Measurements from ENCODE around the gene EDNRB.
"Not testable (repeated sequence)": the region's sequence is repeated elsewhere in the genome, so short reads cannot be mapped to it uniquely, and the experiment has no call there.

Gene EDNRB

DNA sequence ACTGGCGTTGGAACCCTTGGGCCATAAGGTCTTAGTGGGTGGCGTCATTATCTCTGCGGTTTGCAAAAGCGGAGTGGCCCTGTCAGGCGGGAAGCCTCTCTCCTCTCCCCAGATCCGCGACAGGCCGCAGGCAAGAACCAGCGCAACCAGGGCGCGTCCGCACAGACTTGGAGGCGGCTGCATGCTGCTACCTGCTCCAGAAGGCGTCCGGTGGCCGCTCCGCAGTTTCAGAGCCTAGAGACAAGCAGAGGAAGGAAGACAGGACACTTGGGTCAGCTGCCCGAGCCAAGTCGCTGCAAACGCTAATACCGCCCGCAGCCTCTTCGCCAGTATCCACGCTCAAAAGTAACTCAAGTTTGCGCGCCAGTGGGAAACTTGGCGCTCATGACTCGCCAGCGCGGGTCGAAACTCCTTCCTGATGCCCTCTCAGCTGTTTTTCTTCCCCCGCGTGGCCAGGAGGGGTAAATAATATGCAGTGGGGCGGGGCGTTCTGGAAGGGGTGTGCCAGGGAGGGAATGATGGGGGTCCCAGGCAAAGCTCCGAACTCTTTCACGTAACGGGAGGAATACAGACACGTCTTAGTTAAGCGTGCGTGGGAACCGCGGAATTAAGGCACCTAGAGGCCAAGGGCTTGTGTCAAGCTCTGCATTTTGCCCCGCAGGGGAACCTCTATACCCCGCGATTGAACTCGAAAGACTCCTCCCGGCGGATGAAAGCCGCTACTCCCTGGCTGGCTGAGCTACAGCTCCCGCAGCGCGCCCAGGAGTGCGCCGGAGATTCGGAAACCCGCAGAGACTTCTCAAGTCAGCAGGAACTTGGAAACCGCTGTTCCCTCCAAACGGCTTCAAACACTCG, at the start of gene EDNRB:
TSS of gene EDNRB (minus strand) at position 441 of the 855 bp plus-strand sequence. CDS start at position 183, 258 bp downstream.
- DNase-seq: no peak

DNA sequence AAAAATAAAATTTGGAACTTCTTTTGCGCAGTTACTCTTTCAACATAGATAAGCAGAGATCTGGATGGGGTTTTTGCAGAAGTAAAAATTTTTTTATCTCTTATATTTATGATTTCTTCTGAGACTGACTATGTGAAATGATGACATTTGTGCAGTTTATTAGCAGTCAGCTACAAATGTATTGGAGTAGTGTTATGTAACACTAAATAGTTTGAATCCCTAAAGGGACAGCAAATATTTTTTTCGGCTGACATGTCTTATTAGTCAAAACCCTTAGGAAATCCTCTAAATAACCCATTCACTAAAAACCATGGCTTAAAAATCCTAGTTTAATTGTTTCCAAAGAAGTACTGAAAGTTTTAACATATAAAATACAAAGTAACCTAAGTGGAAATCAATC, 48.0 kb upstream of the EDNRB start:
- no peak for DNase-seq

DNA sequence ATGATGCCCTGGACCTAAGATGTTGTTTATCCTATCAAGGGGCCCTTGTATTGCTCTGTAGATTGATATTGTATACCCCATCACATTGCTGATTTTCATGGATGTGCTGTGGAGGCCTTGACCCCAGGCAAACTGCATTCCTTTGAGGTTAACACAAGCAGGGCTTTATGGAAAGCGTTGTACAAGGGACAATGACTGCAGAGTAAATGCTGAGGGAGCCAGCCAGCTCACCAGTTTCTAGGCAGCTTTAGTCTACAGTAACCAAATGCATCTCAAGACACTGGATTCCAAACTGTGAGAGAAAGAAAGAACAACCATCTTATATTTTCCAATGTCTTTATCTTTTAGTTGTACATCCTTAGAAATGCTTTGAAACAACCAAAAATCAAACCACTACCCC, 34.1 kb upstream of the EDNRB start:
- no peak for DNase-seq

DNA sequence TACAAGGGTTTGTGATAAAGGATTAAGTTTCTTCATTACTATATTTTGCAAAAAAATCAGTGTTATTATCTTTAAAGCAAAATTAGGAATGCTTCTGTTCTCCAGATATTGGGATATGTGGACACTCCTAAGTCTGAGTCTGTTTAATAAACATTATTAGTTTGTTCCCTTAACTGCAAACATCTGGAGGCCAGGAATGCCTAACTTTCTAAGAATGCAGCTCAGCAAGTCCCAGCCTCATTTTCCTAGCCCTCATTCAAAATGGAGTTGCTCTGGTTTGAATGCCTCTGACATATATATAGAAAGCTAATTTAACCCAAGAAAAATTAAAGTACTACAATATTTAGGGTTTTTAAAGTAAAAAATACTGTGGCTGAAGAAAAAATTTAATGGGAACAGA, 33.6 kb upstream of the EDNRB start:
- no peak for DNase-seq

DNA sequence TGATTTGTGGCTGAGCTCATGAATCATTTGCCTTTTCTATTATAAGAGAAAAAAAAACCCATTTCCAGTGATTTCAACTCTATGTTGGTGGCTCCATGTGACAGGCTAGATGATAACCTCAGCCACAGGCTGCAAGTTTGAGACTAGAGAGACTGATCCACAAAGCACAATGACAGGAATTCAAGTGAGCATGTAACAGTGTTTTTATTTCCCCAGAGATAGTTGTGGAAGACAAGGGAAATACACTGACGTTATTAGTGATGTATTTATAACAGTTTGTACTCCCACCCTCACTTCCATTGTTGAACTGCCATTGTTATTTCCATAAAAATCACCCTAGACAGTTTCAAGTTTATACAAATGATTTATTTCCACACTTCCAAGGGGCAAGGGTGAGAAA, 27.9 kb upstream of the EDNRB start:
- no peak for DNase-seq

DNA sequence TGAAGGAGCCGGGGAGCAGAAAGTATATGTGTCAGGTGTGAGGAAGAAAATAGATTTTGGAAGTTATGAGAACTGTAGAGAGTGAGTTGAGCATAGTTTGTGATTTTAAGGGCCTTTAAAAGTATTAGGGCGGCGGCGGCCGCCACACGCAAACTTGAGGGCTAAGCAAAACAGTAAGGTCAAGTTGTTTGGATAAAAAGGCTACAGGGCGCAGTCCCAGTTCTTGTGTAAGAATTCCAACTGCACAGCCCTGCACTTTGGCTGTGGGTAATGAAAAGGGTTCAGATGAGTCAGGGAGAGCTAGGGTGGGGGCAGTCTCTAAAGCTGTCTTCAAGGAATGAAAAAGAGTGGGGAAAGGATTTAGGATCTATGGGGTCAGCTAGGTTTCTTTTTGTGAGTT, 16.4 kb upstream of the EDNRB start:
- not testable (repeated sequence) for DNase-seq

DNA sequence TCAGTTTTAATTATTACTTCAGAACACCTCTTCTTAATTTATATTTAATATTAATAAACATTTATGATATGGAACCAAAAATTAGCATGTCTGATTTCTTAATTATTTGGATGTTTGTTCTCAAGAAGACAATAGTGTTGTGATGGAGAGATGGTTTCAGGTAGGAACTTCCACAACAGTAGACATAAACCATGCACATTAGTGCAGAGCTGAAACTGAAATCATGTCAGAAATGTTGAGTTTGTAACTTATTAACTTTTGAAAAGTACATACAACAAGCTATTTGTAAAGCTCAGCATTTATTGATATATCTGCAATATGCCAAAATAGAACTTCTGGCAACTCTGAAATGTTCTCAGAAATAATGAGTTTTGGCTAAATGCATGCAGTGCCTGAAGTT, 11.8 kb upstream of the EDNRB start:
- DNase-seq: no peak

DNA sequence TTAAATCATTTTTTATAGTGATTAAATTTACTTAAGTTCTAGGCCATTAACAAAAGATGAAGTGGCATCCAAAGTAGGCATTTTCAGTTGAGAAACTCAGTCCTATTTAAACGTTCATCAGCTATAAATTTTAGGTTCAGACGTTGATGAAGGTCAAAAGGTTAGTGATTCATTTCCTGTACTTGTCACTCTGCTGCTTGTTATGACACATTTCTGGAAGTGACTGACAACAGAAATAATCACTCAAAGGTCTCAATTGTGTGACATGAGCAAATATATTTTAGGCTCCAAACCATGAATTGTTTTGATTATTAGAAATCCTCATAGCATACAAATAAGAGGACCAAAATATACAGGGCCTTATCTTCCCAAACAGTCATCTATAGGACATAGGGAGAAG, 10.3 kb upstream of the EDNRB start:
- DNase-seq: no peak

DNA sequence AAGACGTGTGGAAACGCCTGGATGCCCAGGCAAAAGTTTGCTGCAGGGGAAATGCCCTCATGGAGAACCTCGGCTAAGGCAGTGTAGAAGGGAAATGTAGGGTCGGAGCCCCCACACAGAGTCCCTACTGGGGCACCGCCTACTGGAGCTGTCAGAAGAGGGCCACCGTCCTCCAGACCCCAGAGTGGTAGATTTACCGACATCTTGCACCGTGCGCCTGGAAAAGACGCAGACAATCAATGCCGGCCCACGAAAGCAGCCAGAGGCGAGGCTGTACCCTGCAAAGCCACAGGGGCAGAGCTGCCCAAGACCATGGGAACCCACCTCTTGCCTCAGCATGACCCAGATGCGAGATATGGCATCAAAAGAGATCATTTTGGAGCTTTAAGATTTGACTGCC, 7.0 kb upstream of the EDNRB start:
- DNase-seq: no peak

DNA sequence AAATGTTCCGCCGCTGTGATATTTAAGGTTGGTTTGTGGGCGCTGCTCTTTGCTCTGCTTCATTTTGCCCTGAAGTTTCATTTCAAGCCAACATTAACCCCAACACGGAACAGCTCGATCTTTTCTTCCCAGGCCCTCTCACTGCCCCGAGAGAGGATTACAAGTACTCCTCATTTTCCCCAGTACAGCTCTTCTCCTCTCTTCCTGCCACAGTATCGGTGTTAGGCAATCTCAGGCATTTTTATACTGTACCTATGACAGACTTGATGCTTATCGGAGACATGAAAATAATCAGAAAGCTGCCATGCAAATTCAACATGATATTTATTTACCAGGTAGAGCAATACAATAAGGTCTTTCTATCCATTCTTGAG, 1.3 kb upstream of the EDNRB start:
- no peak for DNase-seq

DNA sequence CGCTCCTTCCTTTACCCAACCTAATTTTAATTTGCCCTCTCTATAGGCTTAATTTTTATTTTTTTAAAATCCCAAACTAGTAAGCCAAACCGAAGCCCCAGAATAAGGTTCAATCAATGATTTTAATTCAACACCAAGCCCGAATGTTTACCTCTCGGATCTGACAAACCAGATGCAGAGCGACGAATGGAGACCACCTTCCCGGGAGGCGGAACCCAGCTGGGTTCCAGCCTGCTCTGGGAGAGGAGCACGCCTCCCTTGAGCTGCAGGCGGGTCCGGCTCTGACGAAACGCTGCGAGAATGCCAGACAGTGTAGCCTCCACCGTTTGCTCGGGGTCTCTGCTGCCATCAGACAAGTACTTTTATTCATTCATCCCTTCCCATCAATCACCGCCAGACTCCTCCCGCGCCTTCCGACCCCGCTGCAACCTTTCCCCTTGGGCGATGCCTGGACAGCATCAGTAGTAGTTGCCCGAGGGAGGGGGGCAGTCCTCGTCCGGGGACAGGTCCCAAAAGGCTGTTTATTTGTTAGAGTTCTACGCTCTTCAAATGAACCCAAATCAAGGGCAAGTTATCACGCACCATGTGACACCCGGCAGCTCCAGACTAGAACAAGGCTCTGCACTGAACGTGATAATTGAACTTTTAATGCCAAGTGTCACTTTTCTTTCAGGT, 752 bp upstream of the EDNRB start:
- DNase-seq: no peak

DNA sequence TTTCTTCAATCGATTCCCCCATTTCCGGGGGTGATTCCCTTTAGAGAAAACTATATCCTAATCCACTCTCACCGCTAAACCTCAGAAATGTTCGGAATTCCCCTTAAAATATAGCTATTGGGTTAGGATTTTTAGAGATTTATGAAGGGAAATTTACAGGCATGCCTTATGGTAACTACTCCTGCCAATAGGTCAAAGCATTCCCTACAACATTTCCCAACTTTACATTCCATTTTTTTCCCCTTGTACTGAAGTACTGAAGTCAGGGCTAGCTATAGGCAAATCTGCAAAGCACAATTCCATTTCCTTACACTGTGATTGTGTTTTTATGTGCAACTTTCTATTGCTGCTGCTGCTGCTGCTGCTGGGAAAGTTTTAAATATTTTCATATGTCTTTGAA, 2.1 kb downstream of the EDNRB start:
- no peak for DNase-seq

DNA sequence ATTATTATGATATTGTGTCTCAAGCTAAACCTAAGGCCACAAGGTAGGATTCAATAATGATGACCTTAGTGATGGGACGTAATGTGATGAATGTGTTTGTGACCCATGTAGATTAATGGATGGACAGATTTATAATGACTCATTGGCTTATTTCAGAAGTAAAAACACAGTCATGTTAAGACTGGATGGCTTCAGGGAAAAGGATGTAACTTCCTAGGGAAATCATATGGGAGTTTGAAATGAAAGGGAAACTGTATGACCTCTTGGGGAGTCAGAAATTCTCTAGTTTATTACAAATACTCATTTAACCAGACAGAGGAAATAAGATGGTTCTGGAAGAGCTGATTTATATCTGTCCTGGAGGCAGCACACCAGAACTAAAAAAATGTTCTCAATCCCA, 2.9 kb downstream of the EDNRB start:
- no peak for DNase-seq

DNA sequence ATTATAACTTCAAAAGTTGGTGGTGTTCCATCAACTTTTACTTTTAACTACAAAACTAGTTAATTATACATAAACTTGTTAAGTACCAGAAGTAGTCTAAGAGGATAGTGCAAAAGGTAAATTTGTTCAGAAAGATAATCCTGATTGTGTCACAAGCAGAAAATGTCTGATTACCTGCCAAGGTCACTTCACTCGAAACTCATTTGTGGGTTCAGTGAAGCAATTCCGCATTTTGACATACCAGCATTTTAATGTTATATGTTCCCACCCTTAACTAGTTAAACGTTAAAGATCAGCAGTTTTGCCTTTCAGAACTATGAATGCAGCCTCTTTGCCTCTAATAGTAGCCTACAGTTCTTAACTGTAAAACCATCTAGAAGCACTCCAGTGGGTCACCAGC, 5.6 kb downstream of the EDNRB start:
- DNase-seq: no peak

DNA sequence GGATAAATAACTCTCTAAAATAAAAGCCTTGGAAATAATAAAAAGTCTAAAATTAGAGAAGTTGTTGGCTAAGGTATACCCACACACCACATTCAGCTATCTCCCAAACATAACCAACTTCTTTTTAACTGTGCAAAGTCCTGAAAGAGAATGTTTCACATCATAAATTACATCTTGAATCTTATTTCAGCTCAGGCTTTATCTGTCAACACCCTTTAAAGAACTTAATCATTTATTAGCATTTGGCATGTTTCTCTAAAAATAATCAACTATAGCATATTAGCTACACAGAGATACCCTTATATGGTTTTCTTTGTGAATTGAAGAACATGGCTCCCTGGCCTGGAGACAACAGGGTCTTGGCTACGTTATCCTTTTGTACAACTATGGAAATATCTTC, 6.9 kb downstream of the EDNRB start:
- DNase-seq: no peak

DNA sequence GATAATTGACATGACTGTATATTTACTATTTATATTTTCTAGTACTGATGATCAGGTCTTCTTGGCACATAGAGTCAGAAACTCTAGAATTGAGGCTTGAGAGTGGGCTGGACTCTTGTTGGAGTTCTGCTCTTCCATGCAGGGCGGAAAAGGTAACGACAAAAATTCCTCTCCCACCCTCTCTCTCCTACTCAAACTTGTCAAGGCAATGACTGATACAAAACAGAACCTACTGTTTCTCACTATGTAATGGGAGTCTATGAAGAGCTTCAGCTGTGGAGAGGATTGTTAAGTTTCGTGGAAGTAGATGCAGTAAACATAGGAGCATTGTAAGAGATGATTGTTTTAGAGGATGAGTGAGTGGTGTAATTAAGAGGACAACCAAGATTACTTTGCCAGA, 8.8 kb downstream of the EDNRB start:
- no peak for DNase-seq

DNA sequence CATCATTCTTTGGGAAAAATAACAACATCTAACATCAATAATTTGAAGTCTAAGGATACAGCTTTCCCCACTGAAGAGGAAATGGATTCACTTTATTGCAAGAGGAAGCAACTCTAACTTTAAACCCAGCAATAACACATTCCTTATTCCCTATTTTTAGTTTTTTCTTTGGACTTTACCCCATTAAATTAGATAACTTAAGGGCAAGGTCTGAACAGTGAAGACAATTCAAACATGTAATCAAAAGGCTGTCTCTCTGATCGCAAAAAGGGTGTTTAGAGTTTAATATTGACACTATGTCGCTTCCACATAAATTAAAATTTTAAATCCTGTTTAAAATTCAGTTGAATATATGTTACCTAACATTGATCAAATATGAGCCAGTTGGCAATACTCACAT, 10.1 kb downstream of the EDNRB start:
- no peak for DNase-seq

DNA sequence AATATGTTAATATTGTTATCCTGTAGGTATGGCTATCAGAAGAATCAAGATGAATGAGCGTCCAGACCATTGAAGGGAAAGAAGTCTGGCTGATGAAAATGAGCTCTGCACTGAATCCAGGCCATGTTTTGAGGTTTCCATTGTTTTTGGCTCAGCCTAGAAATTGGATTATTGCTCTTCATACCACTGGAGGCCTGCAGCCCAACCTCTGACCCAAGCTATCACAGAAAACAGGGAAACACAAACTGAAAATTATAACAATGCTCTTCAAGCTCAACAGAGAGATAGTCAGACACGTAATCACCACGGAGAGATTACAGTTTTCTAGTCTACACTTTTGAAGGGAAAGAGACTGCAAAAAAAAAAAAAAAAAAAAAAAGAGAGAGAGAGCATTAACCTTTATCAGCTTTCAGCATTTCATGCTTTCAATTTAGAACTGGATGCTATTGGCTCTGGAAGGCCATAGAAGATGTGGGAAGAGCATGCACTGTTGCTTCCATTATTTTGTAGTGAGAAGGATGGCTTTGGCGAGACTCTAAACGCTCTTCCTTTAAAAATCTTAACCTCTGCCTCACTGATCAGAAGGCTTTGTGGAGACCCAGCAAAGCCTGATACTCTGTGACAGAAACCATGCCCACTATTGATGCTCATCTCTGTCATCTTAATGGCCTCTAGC, 10.8 kb downstream of the EDNRB start:
- DNase-seq: no peak

DNA sequence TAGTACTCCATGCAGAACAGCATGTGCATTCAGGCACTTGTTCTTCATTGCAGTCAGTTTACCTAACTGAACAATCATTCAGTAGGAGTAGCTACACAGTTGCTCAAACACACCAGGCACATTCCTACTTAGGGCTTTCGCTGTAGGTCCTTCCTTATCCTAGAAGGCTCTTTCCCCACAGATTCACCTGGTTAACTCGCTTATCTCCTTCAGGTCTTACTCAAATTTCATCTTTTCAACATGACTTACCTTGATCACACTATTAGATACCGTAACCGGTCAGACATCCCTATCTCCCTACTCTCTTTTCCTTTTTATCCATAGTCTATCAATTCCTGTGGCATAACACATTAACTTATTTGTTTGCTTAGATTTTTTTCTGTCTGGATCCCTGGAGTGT, 14.6 kb downstream of the EDNRB start:
- DNase-seq: no peak

DNA sequence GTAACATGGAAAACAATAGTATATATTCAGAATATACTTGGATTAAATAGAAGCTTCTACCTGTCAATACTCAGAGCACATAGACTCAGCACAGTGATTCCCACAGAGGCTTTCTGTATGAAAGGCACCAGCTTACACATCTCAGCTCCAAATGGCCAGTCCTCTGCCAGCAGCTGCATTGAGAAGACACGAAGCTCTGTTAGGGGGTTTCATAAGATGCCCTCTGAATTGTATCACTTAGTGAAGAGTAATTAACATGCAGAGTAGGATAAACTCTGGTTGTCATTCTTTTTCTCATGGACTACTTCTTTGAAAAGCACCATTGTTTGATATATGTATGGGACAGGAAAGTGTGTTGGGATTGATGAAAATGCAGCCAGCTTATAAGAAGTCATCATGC, 15.2 kb downstream of the EDNRB start:
- DNase-seq: no peak

DNA sequence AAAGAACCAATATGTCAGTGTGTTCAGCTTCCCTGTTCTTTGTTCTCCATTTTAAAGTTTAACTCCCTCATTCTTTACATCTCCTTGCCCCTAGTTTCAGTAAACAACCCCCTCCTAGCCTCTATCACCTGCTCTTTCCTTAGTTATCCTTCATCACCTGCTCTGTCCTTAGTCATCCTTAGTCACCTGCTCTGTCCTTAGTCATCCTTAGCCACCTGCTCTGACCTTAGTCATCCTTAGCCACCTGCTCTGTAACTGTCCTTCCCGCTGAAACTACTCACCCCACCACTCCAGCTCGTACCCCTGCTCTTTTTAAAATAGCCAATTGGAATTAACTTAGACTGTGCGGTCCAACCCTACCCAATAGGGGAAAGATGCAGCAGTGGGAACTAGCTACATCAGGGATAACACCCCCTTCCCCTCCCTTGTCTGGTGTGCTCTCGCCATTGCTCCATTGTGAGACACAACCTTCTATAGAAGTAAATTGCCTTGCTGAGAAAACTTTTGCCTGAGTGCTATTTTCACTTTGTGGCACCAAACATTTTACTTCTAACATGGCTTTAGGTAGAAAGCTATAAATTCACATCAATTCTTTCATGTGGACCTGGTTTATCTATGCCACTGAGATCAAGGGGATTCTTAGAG, 16.2 kb downstream of the EDNRB start:
- no peak for DNase-seq

DNA sequence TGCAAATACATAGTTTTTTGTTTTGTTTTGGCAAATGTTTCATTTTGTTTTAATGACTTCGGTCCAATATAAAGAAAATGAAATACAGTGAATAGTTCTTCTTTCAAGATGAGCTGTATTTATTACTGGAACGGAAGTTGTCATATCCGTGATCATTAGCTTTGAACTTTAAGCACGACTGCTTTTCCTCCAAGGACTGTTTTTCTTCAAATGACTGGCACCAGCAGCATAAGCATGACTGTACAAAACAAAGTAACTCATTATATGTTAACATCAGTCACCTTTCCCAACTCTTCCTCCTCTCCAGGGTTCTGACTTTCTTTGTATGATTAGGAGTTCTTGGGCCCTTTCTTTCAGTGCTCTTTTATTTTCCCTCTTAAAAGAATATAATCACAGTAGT, 20.5 kb downstream of the EDNRB start:
- no peak for DNase-seq

DNA sequence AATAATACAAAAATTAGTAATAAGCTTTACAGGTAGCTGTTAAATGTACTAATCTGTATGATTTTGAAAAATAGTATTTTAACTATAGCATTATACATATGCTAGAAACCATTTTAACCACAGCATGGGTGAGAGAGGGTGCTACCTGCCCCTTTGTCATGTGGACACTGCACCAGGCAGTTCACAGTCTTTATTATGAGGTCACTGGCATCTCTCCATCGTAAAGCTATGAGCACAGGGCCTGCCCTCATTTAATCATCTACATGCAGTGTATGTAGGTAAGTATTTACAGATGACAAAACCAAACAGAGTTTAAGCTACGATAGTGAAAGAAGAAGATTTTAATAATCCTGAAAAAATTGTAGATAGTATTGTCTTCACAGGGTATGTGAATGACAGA, 21.7 kb downstream of the EDNRB start:
- no peak for DNase-seq

DNA sequence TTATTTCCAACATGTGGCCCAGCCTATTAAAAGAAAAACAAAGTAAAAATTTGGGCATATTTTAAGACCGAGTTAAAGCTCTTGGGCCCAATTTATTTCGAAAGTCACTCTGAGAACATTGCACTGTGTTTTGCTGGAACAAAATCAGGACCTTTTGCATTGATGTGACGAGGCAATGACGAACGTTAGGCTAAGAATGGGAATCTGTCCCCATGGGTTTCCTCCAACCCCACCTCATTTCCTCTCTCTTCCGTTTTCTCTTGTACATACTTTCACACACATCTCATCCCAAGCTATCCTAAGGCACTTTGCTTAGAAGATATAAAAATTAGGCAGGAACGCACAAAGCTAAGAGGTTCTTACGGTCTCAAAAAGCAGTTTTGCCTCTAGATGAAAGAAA, 22.1 kb downstream of the EDNRB start:
- DNase-seq: no peak

All from NCI-H774 (cell line).